DMS79 (cell line): ENCODE data around the gene SRGAP2B.
"Not testable (repeated sequence)": the region's sequence is repeated elsewhere in the genome, so short reads cannot be mapped to it uniquely, and the experiment has no call there.

Source experiments
- DNase-seq: peaks from one replicate; lab custom pipeline; 2025; lab: John Stamatoyannopoulos, UW

The SRGAP2B gene

GRCh38 chr1:145095284-145096057 lies at the start of gene SRGAP2B, which contains the start of gene FAM72D:
Gene SRGAP2B (minus strand): TSS chr1:145095328. CDS start chr1:145092901, 2,427 bp downstream.
Gene FAM72D (plus strand): TSS chr1:145095974. CDS start chr1:145096848, 874 bp downstream.
- not testable (repeated sequence) for DNase-seq

- DNase-seq = not testable (repeated sequence)
These were observed 49.3 kb upstream of the SRGAP2B start for GRCh38 chr1:145144264-145144913.

GRCh38 chr1:145140549-145140948 lies 45.4 kb upstream of the SRGAP2B start:
- DNase-seq = not testable (repeated sequence)

- not testable (repeated sequence) for DNase-seq
These were observed 39.3 kb upstream of the SRGAP2B start for GRCh38 chr1:145134476-145134875.

GRCh38 chr1:145128697-145129469 lies 33.8 kb upstream of the SRGAP2B start:
- not testable (repeated sequence) for DNase-seq

- DNase-seq = not testable (repeated sequence)
These were observed 32.0 kb upstream of the SRGAP2B start for GRCh38 chr1:145127144-145127543.

GRCh38 chr1:145125112-145125511 lies 30.0 kb upstream of the SRGAP2B start:
- not testable (repeated sequence) for DNase-seq

GRCh38 chr1:145123992-145124641 lies 29.0 kb upstream of the SRGAP2B start:
- not testable (repeated sequence) for DNase-seq

GRCh38 chr1:145123062-145123395 lies 27.9 kb upstream of the SRGAP2B start:
- DNase-seq = not testable (repeated sequence)

- DNase-seq = not testable (repeated sequence)
These were observed 27.4 kb upstream of the SRGAP2B start for GRCh38 chr1:145122344-145123061.

- not testable (repeated sequence) for DNase-seq
These were observed 24.7 kb upstream of the SRGAP2B start for GRCh38 chr1:145119842-145120241.

GRCh38 chr1:145115587-145116493 lies 20.7 kb upstream of the SRGAP2B start:
- DNase-seq = not testable (repeated sequence)

GRCh38 chr1:145114560-145115057 lies 19.5 kb upstream of the SRGAP2B start:
- not testable (repeated sequence) for DNase-seq

GRCh38 chr1:145112703-145113102 lies 17.6 kb upstream of the SRGAP2B start:
- DNase-seq = not testable (repeated sequence)

GRCh38 chr1:145111674-145112073 lies 16.5 kb upstream of the SRGAP2B start:
- not testable (repeated sequence) for DNase-seq

- not testable (repeated sequence) for DNase-seq
These were observed 8.2 kb upstream of the SRGAP2B start for GRCh38 chr1:145103294-145103693.

GRCh38 chr1:145101725-145102124 lies 6.6 kb upstream of the SRGAP2B start:
- DNase-seq = not testable (repeated sequence)

- DNase-seq = not testable (repeated sequence)
These were observed 395 bp downstream of the SRGAP2B start for GRCh38 chr1:145094655-145095211.

GRCh38 chr1:145093517-145094149 lies 1.5 kb downstream of the SRGAP2B start:
- DNase-seq = not testable (repeated sequence)
